HG02588 (cell line): ENCODE results near the gene CALM1.

ENCODE experiments used
- ATAC-seq: cut with Tn5 transposase; IDR thresholded peaks from one replicate; pipeline ENCODE4 v1.9.1; 2021; ENCODE audit warnings: mild to moderate bottlenecking, moderate library complexity; ENCODE audit not compliant: unreplicated experiment

CALM1 gene

GRCh38 chr14:90440592-90440991 lies 43.8 kb downstream of the CALM1 start:
- ATAC-seq: no peak

- no peak for ATAC-seq
Observed at GRCh38 chr14:90442388-90442787, 45.6 kb downstream of the CALM1 start.

GRCh38 chr14:90443161-90444076 lies 46.6 kb downstream of the CALM1 start:
- ATAC-seq: no peak

GRCh38 chr14:90444077-90444696 lies 47.4 kb downstream of the CALM1 start:
- ATAC-seq: no peak

GRCh38 chr14:90445011-90445410 lies 48.2 kb downstream of the CALM1 start:
- no peak for ATAC-seq

- no peak for ATAC-seq
Observed at GRCh38 chr14:90446405-90446804, 49.6 kb downstream of the CALM1 start.

- no peak for ATAC-seq
Observed at GRCh38 chr14:90447720-90448497, 51.1 kb downstream of the CALM1 start.

- no peak for ATAC-seq
Observed at GRCh38 chr14:90449411-90449810, 52.6 kb downstream of the CALM1 start.

- no peak for ATAC-seq
Observed at GRCh38 chr14:90450151-90450550, 53.3 kb downstream of the CALM1 start.

- no peak for ATAC-seq
Observed at GRCh38 chr14:90450667-90451066, 53.8 kb downstream of the CALM1 start.

GRCh38 chr14:90451443-90451842 lies 54.6 kb downstream of the CALM1 start:
- no peak for ATAC-seq

GRCh38 chr14:90451961-90452360 lies 55.1 kb downstream of the CALM1 start:
- ATAC-seq: no peak

GRCh38 chr14:90452366-90452765 lies 55.5 kb downstream of the CALM1 start:
- ATAC-seq: no peak

- no peak for ATAC-seq
Observed at GRCh38 chr14:90453401-90453951, 56.6 kb downstream of the CALM1 start.

GRCh38 chr14:90454041-90455000 lies 57.5 kb downstream of the CALM1 start:
- ATAC-seq: no peak

GRCh38 chr14:90455100-90455571 lies 58.3 kb downstream of the CALM1 start:
- no peak for ATAC-seq

- no peak for ATAC-seq
Observed at GRCh38 chr14:90456551-90456950, 59.7 kb downstream of the CALM1 start.

GRCh38 chr14:90457186-90457585 lies 60.4 kb downstream of the CALM1 start:
- no peak for ATAC-seq
